GM18511 (cell line): ENCODE measurements around the gene HRH2.
"Not testable (repeated sequence)": the region's sequence is repeated elsewhere in the genome, so short reads cannot be mapped to it uniquely, and the experiment has no call there.

Experiments used
- ATAC-seq: cut with Tn5 transposase; IDR thresholded peaks from one replicate; pipeline ENCODE4 v1.9.1; 2021; ENCODE audit warnings: mild to moderate bottlenecking, moderate library complexity; ENCODE audit not compliant: unreplicated experiment

The HRH2 gene

GRCh38 chr5:175712681-175713085, 54.8 kb downstream of the HRH2 start:
- ATAC-seq = no peak

DNA sequence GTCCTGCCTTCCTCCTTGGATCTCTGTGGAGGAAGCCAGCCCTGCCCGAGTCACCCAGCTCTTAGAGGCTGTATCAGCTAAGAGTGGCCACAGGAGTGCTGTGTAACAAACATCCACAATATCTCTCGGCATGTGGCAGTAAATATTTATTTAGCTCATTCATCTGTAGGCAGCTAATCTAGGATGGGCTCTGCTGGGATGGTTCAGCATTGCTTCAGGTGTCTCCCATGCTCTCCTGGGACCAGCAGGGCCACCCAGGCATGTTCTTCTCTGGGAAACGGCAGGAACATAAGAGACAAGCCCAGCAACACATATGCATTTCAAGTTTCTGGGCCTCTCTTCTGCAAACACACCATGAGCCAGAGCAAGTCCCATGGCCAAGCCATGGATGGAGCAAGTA, 56.1 kb downstream of the HRH2 start:
- no peak for ATAC-seq

DNA sequence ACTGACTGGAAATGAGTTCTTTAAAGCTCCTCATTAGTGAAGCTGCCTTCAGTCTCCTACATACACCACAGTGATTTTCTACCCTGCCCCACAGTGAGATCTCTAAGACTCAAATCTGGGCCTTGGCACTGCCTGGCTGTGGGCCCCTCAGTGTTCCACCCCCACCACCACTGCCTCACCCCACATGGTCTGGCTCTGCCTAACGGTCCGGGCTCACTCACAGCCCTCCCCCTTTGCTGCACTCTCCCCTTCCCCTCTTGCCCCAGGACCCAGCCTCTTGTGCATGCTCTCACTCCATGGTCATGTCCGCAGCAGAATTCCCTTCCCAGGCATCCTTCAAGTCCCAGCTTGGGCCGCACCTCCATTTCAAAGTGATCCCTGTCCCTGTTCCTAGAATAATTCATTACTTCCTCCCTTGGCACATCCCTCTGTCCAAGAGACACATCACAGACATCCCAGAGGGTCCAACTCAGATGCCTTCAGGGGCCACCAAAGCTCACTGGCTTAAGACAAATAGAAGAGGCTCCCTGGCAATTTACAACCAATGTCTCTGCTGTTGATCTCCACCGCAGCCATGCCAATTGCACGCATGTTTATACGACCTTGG, 56.7 kb downstream of the HRH2 start:
- ATAC-seq = no peak

DNA sequence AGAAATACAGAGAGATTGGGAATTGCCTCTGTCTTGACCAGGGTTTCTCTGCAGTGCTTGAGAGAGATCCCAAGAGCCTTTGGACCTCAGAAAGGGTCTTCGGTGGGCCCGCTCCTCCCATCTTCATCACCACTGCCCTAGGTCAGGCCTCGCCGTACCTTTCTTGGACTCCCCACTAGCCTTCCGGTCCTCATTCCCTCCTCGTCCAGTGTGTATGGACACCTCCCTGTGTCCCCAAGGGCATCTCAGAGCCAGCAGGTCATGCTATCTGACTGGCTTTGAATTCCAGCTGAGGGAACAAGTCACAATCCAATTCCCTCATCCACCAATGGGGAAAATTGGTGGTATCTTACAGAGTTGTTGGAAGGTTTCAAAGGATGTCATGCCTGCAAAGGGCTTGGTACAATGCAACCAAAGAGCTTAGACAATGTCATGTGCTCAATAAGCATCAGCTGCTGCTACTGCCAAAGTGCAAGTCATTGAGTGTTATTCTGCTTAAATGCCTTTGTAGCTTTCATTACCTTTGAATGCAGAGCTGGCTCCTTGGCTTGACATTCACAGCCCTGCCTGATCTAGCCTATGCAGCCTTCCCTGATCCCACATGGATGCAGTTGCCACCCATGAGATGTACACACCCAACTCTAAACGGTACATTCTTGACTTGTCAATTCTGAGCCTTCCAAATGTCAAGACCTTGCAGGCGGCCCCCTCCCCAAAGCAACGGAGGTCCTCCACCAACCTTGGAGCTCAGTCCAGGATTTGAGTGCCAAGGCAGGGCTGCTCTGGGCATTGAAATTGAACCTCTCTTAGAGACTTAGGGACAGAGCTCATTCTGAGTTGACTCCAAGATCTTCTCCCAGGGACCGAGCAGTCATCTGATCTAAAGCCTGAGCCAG, 58.0 kb downstream of the HRH2 start:
- ATAC-seq = no peak

GRCh38 chr5:175717837-175718236, 60.0 kb downstream of the HRH2 start:
- ATAC-seq = no peak

- no peak for ATAC-seq
Measured at GRCh38 chr5:175718401-175719108, 60.7 kb downstream of the HRH2 start.

DNA sequence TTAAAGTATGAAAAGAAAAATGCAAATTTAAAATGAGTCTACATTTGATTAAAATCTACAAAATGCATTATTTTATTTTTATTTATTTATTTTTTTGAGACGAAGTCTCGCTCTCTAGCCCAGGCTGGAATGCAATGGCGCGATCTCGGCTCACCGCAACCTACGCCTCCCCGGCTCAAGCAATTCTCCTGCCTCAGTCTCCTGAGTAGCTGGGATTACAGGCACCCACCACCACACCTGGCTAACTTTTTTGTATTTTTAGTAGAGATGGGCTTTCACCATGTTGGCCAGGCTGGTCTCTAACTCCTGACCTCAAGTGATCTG, 61.2 kb downstream of the HRH2 start:
- not testable (repeated sequence) for ATAC-seq

DNA sequence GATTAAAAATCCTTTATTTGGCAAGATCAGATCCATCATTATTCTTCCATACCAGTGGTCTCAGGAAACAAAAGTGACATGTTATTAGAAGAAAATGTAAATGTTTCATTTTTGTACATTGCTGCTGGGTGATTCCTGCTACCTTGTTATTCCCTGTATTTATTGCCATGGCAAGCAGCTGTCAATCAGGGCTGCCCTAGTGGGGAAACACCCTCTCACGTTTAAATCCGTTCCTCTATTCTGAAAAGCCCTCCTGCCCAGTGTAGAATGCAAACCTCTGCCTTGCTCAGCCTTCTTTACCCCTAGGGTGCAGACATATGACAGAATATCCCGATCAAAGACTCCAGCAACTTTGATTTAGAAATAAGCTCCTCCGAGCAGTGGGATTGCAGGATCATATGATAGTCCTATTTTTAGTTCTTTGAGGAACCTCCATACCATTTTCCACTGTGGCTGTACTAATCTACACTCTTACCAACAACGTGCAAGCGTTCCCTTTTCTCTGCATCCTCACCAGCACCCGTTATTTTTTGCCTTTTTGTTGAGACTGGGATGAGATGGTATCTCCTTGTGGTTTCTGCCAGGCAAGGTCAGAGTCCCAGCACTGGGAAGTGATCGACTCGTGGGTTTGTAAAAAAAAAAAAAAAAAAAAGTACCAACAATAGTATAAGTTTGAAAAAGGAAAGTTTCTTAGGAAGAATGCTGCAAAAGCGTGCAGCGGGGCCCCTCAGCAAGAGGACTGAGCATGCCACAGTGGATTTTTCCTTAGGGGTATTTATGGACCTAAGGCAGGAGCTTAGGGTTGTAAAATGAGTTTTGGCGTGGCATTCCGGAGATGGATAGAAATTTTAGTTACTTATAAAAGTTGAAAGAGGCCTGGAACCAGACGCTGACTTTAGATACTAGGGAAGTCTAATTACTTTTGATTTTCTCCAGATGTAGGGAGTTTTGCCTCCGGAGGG, 66.7 kb downstream of the HRH2 start:
- ATAC-seq = no peak

DNA sequence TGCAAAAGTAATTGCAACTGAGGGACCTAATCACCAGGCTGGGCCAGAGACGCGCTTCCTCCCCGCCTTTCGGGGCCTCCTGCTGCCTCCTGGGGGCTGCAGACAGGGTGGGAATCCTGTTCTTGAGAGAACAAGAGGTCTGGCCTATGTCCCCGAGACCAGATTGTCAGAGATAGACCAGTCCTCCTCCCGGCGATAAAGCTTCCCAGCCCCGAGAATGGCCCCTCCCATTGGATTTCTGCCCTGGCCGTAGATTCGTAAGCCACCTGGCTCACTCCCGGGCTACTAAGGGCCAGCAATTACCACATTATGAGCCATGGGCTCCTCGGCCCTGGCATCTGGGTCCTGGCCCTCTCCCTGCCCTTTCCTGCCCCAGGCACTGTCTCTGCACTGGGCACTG, 70.4 kb downstream of the HRH2 start:
- no peak for ATAC-seq

DNA sequence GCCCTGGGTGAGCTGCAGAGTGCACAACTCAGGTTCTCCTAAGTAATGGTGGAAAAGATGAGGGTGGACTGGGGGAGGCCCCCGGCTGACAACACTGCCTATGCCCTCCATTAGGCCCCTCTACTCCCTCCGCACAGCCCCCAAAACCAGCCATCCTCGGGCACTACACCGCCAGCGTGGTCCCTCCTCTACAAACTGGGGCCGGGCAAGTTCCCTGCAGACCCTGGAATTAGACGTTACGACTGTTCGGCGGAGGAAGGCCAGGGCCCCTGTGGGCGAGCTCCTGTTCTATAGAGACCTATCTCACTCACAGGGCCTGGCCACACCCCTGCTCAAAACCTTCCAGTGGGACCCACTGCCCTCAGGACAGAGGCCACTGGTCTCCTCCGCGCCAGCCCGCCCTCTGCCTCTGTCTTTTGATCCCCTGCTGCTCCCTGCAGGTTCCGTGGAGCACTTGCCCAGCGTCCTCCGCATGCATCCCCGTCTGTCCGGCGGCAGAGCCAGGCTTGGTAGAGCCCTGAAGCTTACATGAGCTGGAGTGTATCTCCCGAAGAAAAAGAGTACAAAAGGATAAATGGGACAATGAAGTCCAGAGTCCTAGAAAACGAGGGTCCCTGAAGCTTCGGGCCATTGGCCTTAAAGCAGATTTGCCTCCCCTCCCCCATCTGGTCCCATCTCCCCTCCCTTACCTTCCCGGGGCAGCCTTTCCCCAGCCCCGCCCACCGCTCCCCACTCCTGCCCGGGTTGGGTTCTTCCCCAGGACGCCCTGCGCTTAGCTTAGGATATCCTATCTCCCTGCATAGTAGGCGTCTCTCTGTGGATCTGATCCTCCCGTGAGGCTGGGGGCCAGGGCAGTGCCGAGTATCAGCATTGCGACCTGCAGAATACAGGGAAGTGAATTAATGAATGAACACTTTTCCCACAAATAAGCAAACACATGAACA, 71.3 kb downstream of the HRH2 start:
- ATAC-seq = no peak

DNA sequence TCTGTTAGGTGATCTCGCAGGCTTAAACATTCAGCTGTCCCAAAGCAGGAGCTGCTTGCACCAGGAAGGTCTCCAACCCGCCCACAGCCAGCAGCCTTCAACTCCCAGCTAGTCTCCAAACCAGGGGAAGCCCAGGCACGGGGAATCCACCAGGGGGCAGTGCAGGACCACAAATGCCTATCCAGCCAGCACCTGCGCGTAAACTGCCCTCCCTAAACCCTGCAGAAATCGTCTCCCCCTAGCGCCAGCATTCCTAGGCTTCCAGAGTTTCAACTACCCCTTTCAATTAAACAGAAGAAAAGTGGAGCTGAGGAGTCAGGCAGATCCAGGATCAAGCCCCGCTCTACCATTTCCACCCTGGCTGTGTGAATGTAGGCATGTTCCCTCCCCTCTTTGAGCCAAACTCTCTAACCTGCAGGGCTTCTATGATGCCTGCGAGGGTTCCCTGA, 72.0 kb downstream of the HRH2 start:
- ATAC-seq = peak; percentile 94

DNA sequence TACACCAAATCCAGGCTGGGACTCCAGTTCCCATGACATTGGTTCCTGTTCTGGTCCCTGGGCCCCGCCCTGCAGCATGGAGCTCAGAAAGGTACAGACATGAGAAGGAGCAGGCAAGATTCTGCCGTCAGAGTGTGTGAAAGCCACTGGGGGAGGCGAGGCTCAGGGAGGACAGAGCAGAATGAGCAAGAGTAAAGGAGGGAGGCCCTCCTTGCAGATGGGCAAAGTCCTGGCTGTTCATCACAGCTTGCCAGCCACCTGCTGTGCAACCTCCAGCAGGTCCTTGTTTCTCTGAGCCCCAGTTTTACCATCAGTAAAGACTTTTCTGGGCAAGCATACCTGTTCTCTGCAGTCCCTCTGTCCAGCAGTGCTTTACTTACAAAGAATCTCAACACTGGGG, 73.3 kb downstream of the HRH2 start:
- ATAC-seq = no peak

DNA sequence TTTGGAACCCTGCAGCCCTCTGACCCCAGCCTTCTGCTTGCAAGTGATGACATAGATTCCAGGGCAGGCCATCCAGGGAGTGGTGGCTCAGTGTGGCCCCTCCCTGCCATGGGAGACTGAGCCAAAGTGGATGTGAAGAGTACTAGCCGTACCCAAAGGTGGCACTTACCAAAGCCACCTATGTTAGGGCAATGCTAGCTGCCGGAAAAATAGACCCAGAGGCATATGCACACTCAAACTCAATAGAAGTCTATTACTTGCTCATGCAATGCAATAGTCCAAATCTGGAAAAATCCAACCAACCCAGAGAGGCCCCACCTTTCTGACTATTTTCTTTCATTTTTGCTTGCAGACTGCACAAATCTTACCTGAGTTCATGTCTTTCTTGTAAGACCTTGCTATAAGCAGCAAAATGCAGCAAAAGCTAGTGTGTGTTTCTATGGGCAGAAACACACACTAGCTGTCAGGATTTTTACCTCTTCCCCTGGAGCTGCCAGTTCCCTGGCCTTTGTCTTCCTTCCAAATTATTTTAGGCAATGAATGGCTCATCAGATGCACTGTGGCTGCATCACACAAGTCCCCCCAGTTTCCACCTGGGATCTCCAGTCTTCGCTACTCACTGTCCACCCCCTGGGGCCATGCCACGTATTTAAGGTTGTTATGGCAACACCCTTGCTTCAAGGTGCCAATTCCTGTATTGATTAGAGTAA, 74.0 kb downstream of the HRH2 start:
- no peak for ATAC-seq

- ATAC-seq = no peak
Measured at GRCh38 chr5:175733017-175733416, 75.1 kb downstream of the HRH2 start.

DNA sequence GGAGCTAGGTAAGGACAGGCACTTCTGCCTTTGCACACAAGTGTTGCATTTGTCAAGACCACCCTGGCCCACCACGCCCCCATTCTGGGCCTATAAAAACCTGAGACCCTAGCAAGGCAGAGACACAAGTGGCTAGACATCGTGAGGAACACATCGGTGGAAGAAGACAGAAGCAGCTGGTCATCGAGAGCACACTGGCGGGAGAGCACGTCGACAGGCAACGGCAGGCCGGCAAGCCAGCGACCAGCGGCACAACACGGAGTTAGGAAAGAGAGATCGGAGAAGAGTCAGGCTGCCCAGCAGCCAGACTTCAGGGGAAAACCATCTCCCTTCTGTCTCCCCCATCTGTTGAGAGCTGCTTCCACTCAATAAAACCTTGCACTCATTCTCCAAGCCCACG, 76.1 kb downstream of the HRH2 start:
- no peak for ATAC-seq

GRCh38 chr5:175734501-175734900, 76.6 kb downstream of the HRH2 start:
- no peak for ATAC-seq

DNA sequence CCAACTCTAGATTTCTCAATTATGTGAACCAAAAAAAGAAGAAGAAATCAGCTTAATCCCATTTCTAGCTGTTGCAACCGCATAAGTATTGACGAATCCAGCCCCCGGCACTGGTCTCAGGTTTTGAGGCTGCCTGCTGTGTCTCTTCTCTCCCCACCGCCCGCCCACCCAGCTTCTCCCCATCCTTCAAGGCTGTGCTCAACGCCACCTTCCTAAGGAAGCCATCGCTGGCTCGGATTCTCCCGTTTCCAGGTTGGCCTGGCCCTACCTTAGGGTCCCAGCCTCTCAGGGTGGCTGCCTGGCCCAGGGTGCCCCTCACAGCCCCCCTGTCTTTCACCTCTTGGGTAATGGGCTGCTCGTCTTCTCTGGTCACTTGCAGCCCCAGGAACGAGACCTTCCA, 77.8 kb downstream of the HRH2 start:
- no peak for ATAC-seq

DNA sequence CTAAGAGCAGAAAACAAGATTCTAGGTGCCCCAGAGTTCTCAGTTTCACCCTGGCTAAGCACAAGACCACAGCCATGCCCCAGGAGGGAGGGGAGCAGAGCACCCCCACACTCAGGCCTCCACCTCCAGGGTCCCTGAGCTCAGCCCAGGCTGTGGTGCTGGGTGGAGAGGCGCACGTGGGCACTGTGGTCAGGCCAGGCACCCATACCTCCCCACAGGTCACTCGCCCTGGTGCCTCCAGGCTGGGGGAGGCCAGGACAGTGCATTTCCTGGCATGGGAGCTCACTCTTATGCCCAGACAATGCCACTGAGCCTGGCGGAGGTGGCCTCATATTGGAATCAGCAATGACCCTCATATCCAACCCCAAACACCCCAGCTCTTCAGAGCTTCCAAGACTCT, 78.8 kb downstream of the HRH2 start:
- ATAC-seq = no peak

- no peak for ATAC-seq
Measured at GRCh38 chr5:175737481-175737880, 79.6 kb downstream of the HRH2 start.
